Esophagus muscularis mucosa (tissue), 4 donors: ENCODE results near the gene TBC1D5. TPM values are rescaled to one million over a fixed set of nuclear protein-coding genes. Genes with fewer than 3 reads are reported as not detected.
"Not testable (repeated sequence)": the region's sequence is repeated elsewhere in the genome, so short reads cannot be mapped to it uniquely, and the experiment has no call there.

Experiments
- DNase-seq: peaks from one replicate; pipeline ENCODE4 v3.0.0-alpha.2; 2017; ENCODE audit errors: extremely low spot score
- H3K27ac ChIP-seq, 4 donors: fragments of 200-600 bp; sonication (generic); replicated peaks in 1 of 4; 1 replicate in 3 of 4; 2 replicates in 1 of 4; pipeline ENCODE4 v1.5.1; 2016 to 2019; ENCODE audit warnings: mild to moderate bottlenecking in 1 of 4
- H3K27me3 ChIP-seq, 4 donors: fragments of 200-600 bp; sonication (generic); one replicate each; pipeline versions ENCODE4 v1.5.1 to v1.6.0; 2016 to 2019
- H3K36me3 ChIP-seq, 4 donors: fragments of 200-600 bp; sonication (generic); one replicate each; pipeline ENCODE4 v1.5.1; 2016 to 2019
- H3K4me1 ChIP-seq, 4 donors: fragments of 200-600 bp; sonication (generic); one replicate each; pipeline ENCODE4 v1.5.1; 2016 to 2019
- H3K4me3 ChIP-seq, 4 donors: fragments of 200-600 bp; sonication (generic); 1 replicate in 2 of 4; 2 replicates in 2 of 4; pipeline ENCODE4 v1.5.1; 2016 to 2019; ENCODE audit warnings: mild to moderate bottlenecking in 4 of 4, moderate library complexity in 1 of 4
- H3K9me3 ChIP-seq, 4 donors: fragments of 200-600 bp; sonication (generic); 1 replicate in 3 of 4; 2 replicates in 1 of 4; pipeline ENCODE4 v1.5.1; 2016 to 2019
- CTCF ChIP-seq, 3 experiments: fragments of 200-600 bp in 2 of 3; fragments of 450-650 bp in 1 of 3; sonication (generic) in 2 of 3; IDR thresholded peaks; one replicate each; pipeline ENCODE4 v1.5.1; 2017 to 2019; ENCODE audit warnings: antibody characterized with exemption in 3 of 3, mild to moderate bottlenecking in 2 of 3, moderate library complexity in 1 of 3
- EP300 ChIP-seq: sonication (generic); formaldehyde crosslinking; IDR thresholded peaks from one replicate; pipeline ENCODE4 v1.6.1; 2017; ENCODE audit warnings: antibody characterized with exemption
- POLR2A ChIP-seq: fragments of 450-650 bp; IDR thresholded peaks from one replicate; pipeline ENCODE4 v1.6.1; 2017; ENCODE audit warnings: antibody characterized with exemption, moderate library complexity, mild to moderate bottlenecking, low read depth
- POLR2AphosphoS5 ChIP-seq, 2 donors: sonication (generic); formaldehyde crosslinking; IDR thresholded peaks; one replicate each; pipeline ENCODE4 v1.6.1; 2017; ENCODE audit warnings: antibody characterized with exemption in 2 of 2
- WGBS: methylation state at CpG from one replicate; pipeline ENCODE4 v1.1.5; 2018; 5-methylcytosine and 5-hydroxymethylcytosine counted together
- intact Hi-C: fragments of 100-400 bp; cut with DNase I; formaldehyde crosslinking; loops from one replicate; pipeline ENCODE4 v1.15.1; 2023
- total RNA-seq, 4 donors: library from RNA; depleted of rRNA; stranded (reverse); fragments of >200 nt; gene quantifications; one replicate each; pipeline versions ENCODE4 v1.1.0 to v1.2.1, GENCODE V29; 2016

Gene TBC1D5
- total RNA-seq, 4 donors from 2014 or later = 54.0 to 83.1 (median 63.6) TPM

DNA sequence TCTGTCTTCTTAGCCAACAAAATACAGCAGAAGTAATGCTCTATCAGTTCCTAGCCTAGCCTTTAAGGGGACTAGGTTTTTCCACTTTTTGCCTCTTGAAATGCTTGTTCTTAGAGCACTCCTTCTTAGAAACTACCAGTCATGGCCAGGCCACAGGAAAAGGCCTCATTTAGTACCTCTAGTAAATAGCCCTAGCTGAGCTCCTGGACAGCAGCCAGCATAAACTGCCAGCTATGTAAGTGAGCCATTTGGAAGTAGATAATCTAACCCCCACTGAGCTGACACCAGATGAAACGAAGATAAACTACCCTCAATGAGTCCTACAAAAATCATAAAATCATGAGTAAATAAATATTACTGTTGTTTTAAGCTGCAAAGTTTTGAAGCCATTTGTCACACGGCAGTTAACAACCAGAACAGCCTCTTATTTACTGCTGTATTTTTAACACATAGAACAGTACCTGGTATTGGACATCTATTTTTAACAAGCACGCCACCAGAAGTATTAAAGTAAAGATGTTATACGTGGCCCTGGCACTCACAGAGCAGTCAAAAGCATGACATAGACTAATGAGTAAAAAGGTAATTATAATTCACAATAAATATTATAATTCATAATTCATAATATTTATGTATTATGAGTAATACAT is 12.0 kb downstream of the TBC1D5 start:
- peaks cover 0 to 4% (median 2%) of the 10 kb centered on the region in 4 donors for H3K4me1 ChIP-seq
- TF ChIP-seq POLR2AphosphoS5 (IDR thresholded peaks at IDR 0.05) (no peak), CTCF (IDR thresholded peaks at IDR 0.05) (no peak), EP300 (no peak), POLR2A (no peak)

DNA sequence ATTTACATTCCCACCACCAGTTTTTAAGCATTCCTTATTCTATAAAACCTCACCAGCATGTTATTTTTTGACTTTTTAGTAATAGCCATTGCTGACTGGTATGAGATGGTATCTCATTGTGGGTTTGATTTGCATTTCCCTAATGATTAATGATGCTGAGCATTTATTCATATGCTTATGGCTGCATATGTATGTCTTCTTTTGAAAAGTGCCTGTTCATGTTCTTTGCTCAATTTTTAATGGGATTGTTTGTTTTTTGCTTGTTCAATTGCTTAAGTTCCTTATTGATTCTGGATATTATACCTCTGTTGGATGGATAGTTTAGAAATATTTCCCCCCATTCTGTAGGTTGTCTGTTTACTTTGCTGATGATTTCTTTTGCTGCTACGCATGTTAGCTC is 16.1 kb downstream of the TBC1D5 start:
- no peak for DNase-seq
- WGBS = 100% methylated on average over 1 of the region's 1 CpG
- Histone ChIP-seq H3K4me3 (no peak overlapping the region), H3K27ac (no peak overlapping the region), H3K4me1 (peaks cover 0 to 4% (median 2%) of the 10 kb centered on the region in 4 donors), H3K36me3 (peaks cover 0 to 18% (median 0%) of the 10 kb centered on the region in 4 donors), H3K9me3 (no peaks in the 10 kb centered on the region), H3K27me3 (no peaks in the 10 kb centered on the region)
- TF ChIP-seq POLR2AphosphoS5 (IDR thresholded peaks at IDR 0.05) (no peak), CTCF (IDR thresholded peaks at IDR 0.05) (no peak), POLR2A (no peak), EP300 (no peak)
- intact Hi-C loops = no loop called here

More for the DNA sequence above, 12.0 kb downstream of the TBC1D5 start:
- Histone ChIP-seq H3K4me3 (no peak overlapping the region), H3K27ac (no peak overlapping the region), H3K36me3 (peaks cover 0 to 12% (median 0%) of the 10 kb centered on the region in 4 donors), H3K27me3 (no peaks in the 10 kb centered on the region), H3K9me3 (no peaks in the 10 kb centered on the region)
- 98% methylated on average over 4 of the region's 4 CpGs for WGBS
- DNase-seq = no peak
- intact Hi-C loops = no loop called here

DNA sequence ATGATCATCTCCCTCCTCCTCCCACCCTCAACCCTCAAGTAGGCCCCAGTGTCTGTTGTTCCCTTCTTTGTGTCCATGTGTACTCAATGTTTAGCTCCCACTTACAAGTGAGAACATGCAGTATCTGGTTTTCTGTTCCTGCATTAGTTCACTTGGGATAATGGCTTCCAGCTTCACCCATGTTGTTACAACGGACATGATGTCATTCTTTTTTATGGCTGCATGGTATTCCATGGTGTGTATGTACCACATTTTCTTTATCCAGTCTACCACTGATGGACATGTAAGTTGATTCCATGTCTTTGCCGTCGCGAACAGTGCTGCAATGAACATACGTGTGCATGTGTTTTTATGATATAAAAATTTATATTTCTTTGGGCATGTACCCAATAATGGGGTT is 16.6 kb downstream of the TBC1D5 start:
- H3K9me3 ChIP-seq, H3K27ac ChIP-seq, H3K4me3 ChIP-seq, intact Hi-C loops, H3K27me3 ChIP-seq, DNase-seq, H3K4me1 ChIP-seq: not testable (repeated sequence)
- H3K36me3 ChIP-seq = peaks cover 0 to 18% (median 0%) of the 10 kb centered on the region in 4 donors
- 98% methylated on average over 5 of the region's 5 CpGs for WGBS

DNA sequence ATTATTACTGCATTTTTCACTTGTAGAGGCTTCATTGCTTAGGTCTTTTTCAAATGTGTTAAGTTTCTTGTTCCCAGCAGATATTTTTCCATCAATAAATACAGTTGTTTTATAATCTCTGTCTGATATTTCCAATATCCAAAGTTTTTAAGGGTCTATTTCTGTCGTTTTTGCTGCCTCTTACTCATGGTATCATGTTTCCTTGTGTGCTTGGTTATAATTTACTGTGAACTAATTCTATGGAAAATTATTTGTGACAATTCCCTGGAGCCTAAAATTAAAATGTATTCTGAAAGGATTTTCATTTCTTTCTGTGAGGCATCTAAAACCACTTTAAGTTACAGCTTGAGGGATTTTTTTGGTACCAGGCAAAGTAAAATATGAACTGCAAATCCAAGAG is 17.5 kb downstream of the TBC1D5 start:
- Histone ChIP-seq H3K27ac (no peak overlapping the region), H3K4me3 (no peak overlapping the region), H3K36me3 (peaks cover 0 to 18% (median 0%) of the 10 kb centered on the region in 4 donors), H3K9me3 (no peaks in the 10 kb centered on the region), H3K4me1 (peaks cover 0 to under 1% (median under 1%) of the 10 kb centered on the region in 4 donors), H3K27me3 (no peaks in the 10 kb centered on the region)
- no peak for DNase-seq
- intact Hi-C loops = no loop called here
- no peak for TF ChIP-seq POLR2A
- no peak for TF ChIP-seq EP300
- no peak for TF ChIP-seq POLR2AphosphoS5 (IDR thresholded peaks at IDR 0.05)
- TF ChIP-seq CTCF (IDR thresholded peaks at IDR 0.05) = no peak
- WGBS = 89% methylated on average over 1 of the region's 1 CpG

DNA sequence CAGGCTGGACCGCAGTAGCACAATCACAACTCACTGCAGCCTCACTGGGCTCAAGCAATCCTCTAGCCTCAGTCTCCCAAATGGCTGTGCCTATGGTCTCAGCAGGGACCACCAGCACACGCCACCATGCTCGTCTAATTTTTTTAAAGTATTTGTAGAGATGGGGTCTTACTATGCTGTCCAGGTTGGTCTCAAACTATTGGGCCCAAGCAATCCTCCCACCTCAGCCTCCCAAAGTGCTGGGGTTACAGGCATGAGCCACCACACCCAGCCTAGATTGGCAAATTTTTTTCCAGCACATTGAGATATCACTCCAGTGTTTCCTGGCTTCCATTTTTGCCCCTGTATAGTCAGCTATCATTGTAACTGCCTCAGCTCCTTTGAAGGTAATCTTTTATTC is 18.3 kb downstream of the TBC1D5 start:
- DNase-seq = no peak
- intact Hi-C loops = no loop called here
- H3K27me3 ChIP-seq = no peaks in the 10 kb centered on the region
- no peak overlapping the region for H3K27ac ChIP-seq
- H3K4me1 ChIP-seq = peaks cover 0 to 3% (median 0%) of the 10 kb centered on the region in 4 donors
- peaks cover 0 to 18% (median 0%) of the 10 kb centered on the region in 4 donors for H3K36me3 ChIP-seq
- H3K9me3 ChIP-seq = no peaks in the 10 kb centered on the region
- H3K4me3 ChIP-seq = no peak overlapping the region
- no peak for TF ChIP-seq POLR2A
- no peak for TF ChIP-seq EP300
- TF ChIP-seq CTCF (IDR thresholded peaks at IDR 0.05) = no peak
- no peak for TF ChIP-seq POLR2AphosphoS5 (IDR thresholded peaks at IDR 0.05)
- 96% methylated on average over 3 of the region's 3 CpGs for WGBS
